HEK293T (cell line): ENCODE data around the gene MINAR1.

Experiments
- CTCF ChIA-PET: fragments of 350-600 bp; formaldehyde crosslinking; extraction: SDS; loops from one replicate; lab custom pipeline; 2021; ENCODE audit warnings: antibody characterized with exemption, inconsistent platforms; lab: Yijun Ruan, JAX
- POLR2A ChIA-PET: fragments of 350-600 bp; formaldehyde crosslinking; extraction: SDS; loops from one replicate; lab custom pipeline; 2020; ENCODE audit warnings: antibody characterized with exemption, inconsistent platforms; lab: Yijun Ruan, JAX
- DNase-seq: peaks from one replicate; pipeline ENCODE4 v3.0.0; 2012; ENCODE audit warnings: mixed read lengths; ENCODE audit errors: extremely low spot score
- ARNT ChIP-seq: fragments of 450-650 bp; IDR thresholded peaks from 2 replicates; pipeline ENCODE4 v1.6.1; 2017; ENCODE audit warnings: mild to moderate bottlenecking
- BHLHE40 ChIP-seq: fragments of 450-650 bp; IDR thresholded peaks from 2 replicates; pipeline ENCODE4 v1.6.1; 2016; ENCODE audit warnings: mild to moderate bottlenecking, moderate library complexity, borderline replicate concordance
- CTBP1 ChIP-seq: fragments of 450-650 bp; IDR thresholded peaks from 2 replicates; pipeline ENCODE4 v1.6.1; 2016; ENCODE audit warnings: borderline replicate concordance
- ELF4 ChIP-seq: fragments of 450-650 bp; IDR thresholded peaks from 2 replicates; pipeline ENCODE4 v1.6.1; 2017; ENCODE audit warnings: antibody characterized with exemption
- FOXA1 ChIP-seq: fragments of 450-650 bp; IDR thresholded peaks from 2 replicates; pipeline ENCODE4 v1.6.1; 2016; ENCODE audit warnings: mild to moderate bottlenecking
- FOXK2 ChIP-seq: fragments of 450-650 bp; IDR thresholded peaks from 2 replicates; pipeline ENCODE4 v1.6.1; 2016; ENCODE audit warnings: mild to moderate bottlenecking
- FOXM1 ChIP-seq: fragments of 450-650 bp; IDR thresholded peaks from 2 replicates; pipeline ENCODE4 v1.6.1; 2017; ENCODE audit warnings: mild to moderate bottlenecking, borderline replicate concordance
- HDGF ChIP-seq: fragments of 450-650 bp; IDR thresholded peaks from 2 replicates; pipeline ENCODE4 v1.6.1; 2017; ENCODE audit warnings: antibody characterized with exemption, borderline replicate concordance
- L3MBTL2 ChIP-seq: fragments of 450-650 bp; conservative IDR thresholded peaks from 2 replicates; pipeline ENCODE4 v1.6.1; 2016; ENCODE audit warnings: mild to moderate bottlenecking
- LEF1 ChIP-seq: fragments of 450-650 bp; IDR thresholded peaks from 2 replicates; pipeline ENCODE4 v1.6.1; 2017; ENCODE audit warnings: mild to moderate bottlenecking, borderline replicate concordance
- NFRKB ChIP-seq: fragments of 450-650 bp; IDR thresholded peaks from 2 replicates; pipeline ENCODE4 v1.6.1; 2016; ENCODE audit warnings: mild to moderate bottlenecking, moderate library complexity
- SP1 ChIP-seq: fragments of 450-650 bp; IDR thresholded peaks from 2 replicates; pipeline ENCODE4 v1.6.1; 2017
- SUZ12 ChIP-seq: fragments of 450-650 bp; IDR thresholded peaks from 2 replicates; pipeline ENCODE4 v1.6.1; 2016; ENCODE audit warnings: mild to moderate bottlenecking
- TARDBP ChIP-seq: fragments of 450-650 bp; IDR thresholded peaks from 2 replicates; pipeline ENCODE4 v1.6.1; 2016
- ZNF384 ChIP-seq: fragments of 450-650 bp; IDR thresholded peaks from 2 replicates; pipeline ENCODE4 v1.6.1; 2016
- TF ChIP-seq, protein P1 (sequence below): fragments of 450-650 bp; IDR thresholded peaks from 2 replicates; pipeline ENCODE4 v1.6.1; 2016

The MINAR1 gene

GRCh38 chr15:79472446-79472845 lies 40.3 kb downstream of the MINAR1 start:
- ChIA-PET CTCF (no interaction called here), POLR2A (interaction anchor here (0.7 kb wide), 1 partner anchor 90 kb away, joined by 3 read pairs; no protein-coding TSS in a partner anchor)
- no peak for DNase-seq
- TF ChIP-seq FOXM1, result no peak
- no peak for TF ChIP-seq TARDBP
- TF ChIP-seq NFRKB, result no peak
- TF ChIP-seq ARNT, result no peak
- TF ChIP-seq ZNF384, result no peak
- TF ChIP-seq CTBP1, result no peak
- TF ChIP-seq LEF1, result no peak
- TF ChIP-seq SUZ12, result no peak
- TF ChIP-seq HDGF, result no peak
- TF ChIP-seq FOXA1, result no peak
- TF ChIP-seq L3MBTL2, result no peak
- TF ChIP-seq, protein P1, sequence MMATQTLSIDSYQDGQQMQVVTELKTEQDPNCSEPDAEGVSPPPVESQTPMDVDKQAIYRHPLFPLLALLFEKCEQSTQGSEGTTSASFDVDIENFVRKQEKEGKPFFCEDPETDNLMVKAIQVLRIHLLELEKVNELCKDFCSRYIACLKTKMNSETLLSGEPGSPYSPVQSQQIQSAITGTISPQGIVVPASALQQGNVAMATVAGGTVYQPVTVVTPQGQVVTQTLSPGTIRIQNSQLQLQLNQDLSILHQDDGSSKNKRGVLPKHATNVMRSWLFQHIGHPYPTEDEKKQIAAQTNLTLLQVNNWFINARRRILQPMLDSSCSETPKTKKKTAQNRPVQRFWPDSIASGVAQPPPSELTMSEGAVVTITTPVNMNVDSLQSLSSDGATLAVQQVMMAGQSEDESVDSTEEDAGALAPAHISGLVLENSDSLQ, result no peak
- TF ChIP-seq ELF4, result no peak
- TF ChIP-seq FOXK2, result no peak
- no peak for TF ChIP-seq BHLHE40
- no peak for TF ChIP-seq SP1

- no peak for DNase-seq
- ChIA-PET POLR2A (no interaction called here), CTCF (no interaction called here)
- TF ChIP-seq L3MBTL2 (no peak), ARNT (no peak), ELF4 (no peak), SUZ12 (no peak), BHLHE40 (no peak)
These were observed 42.1 kb downstream of the MINAR1 start for GRCh38 chr15:79474252-79474651.

- ChIA-PET POLR2A (no interaction called here), CTCF (no interaction called here)
- no peak for DNase-seq
- TF ChIP-seq ZNF384 (no peak), FOXK2 (no peak), BHLHE40 (no peak), HDGF (no peak), SP1 (no peak), FOXM1 (no peak), L3MBTL2 (no peak), CTBP1 (no peak), TARDBP (no peak), ELF4 (no peak), NFRKB (no peak), ARNT (no peak), SUZ12 (no peak), FOXA1 (no peak)
- TF ChIP-seq, protein P1, result no peak
These were observed 43.2 kb downstream of the MINAR1 start for GRCh38 chr15:79475306-79475705.

DNA sequence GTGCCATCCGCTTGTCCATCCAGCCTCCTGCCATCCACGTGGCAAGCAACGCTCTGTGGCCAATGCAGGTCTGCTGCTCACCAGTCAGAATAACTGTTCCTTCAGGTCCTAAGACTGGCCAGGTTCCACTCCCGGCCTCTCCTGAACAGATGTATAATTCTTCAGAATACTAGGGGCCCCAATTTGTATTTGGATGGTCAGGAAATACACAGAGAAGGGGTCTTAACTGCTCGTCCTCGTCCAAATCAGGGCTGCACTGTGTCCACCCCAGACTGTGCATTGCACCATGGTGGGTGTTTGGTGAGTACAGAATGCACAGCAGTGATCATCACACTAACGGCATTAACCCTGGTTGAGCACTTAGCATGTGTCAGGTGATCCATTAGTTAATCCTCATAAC lies 46.0 kb downstream of the MINAR1 start:
- DNase-seq, result no peak
- no peak for TF ChIP-seq HDGF
- ChIA-PET POLR2A (no interaction called here), CTCF (no interaction called here)

GRCh38 chr15:79479616-79480015 lies 47.5 kb downstream of the MINAR1 start:
- ChIA-PET CTCF (interaction anchor here (1.3 kb wide), 1 partner anchor 9 kb away, joined by 4 read pairs; no protein-coding TSS in a partner anchor), POLR2A (no interaction called here)
- DNase-seq, result no peak
- TF ChIP-seq NFRKB (no peak), SP1 (no peak), ZNF384 (no peak), CTBP1 (no peak), FOXA1 (no peak), BHLHE40 (no peak), FOXM1 (no peak), L3MBTL2 (no peak), LEF1 (no peak), FOXK2 (no peak), ARNT (no peak), SUZ12 (no peak), HDGF (no peak), TARDBP (no peak)
- TF ChIP-seq, protein P1, result no peak

GRCh38 chr15:79481793-79482192 lies 49.7 kb downstream of the MINAR1 start:
- TF ChIP-seq FOXM1, result no peak
- TF ChIP-seq ZNF384, result no peak
- TF ChIP-seq FOXK2, result no peak
- no peak for TF ChIP-seq HDGF
- no peak for TF ChIP-seq LEF1
- no peak for TF ChIP-seq ELF4
- no peak for TF ChIP-seq CTBP1
- no peak for TF ChIP-seq L3MBTL2
- no peak for TF ChIP-seq SUZ12
- TF ChIP-seq ARNT, result no peak
- TF ChIP-seq NFRKB, result no peak
- TF ChIP-seq SP1, result no peak
- TF ChIP-seq FOXA1, result no peak
- TF ChIP-seq, protein P1, result no peak
- ChIA-PET POLR2A (no interaction called here), CTCF (interaction anchor here (0.7 kb wide), 1 partner anchor 1847 kb away, joined by 3 read pairs; no protein-coding TSS in a partner anchor)
- no peak for DNase-seq
